Activated naive CD8-positive, alpha-beta T cell treated with anti-CD3 and anti-CD28 coated beads, Interleukin-2, amount 50 U/mL, for 24 hours (primary cell): ENCODE data around the gene CCDC51.
A peak's percentile ranks its signal among the peaks of the same experiment; 100 is the strongest.

Experiments used
- ATAC-seq: fragments of 150-1000 bp; cut with Tn5 transposase; one replicate; pipeline ENCODE4 v1.10.0; 2021
- DNase-seq: peaks from one replicate; pipeline ENCODE4 v3.0.0; 2021
- H3K27ac Mint-ChIP-seq: one replicate; pipeline ENCODE4 v1.8.0; 2021; ENCODE audit warnings: mild to moderate bottlenecking, mixed read lengths
- H3K27me3 Mint-ChIP-seq: one replicate; pipeline ENCODE4 v1.8.0; 2021; ENCODE audit warnings: mixed read lengths
- H3K36me3 Mint-ChIP-seq: one replicate; pipeline ENCODE4 v1.8.0; 2021; ENCODE audit warnings: low read depth, mixed read lengths
- H3K4me1 Mint-ChIP-seq: one replicate; pipeline ENCODE4 v1.8.0; 2021; ENCODE audit warnings: mixed read lengths
- H3K4me3 Mint-ChIP-seq: one replicate; pipeline ENCODE4 v1.8.0; 2021; ENCODE audit warnings: mild to moderate bottlenecking, moderate library complexity, mixed read lengths
- H3K9me3 Mint-ChIP-seq: one replicate; pipeline ENCODE4 v1.8.0; 2021; ENCODE audit warnings: mixed read lengths

CCDC51 gene

GRCh38 chr3:48423241-48423882 is 16.6 kb downstream of the CCDC51 start:
- no peaks in the 10 kb centered on the region for H3K9me3 Mint-ChIP-seq
- H3K27me3 Mint-ChIP-seq: no peaks in the 10 kb centered on the region
- ATAC-seq (no peak), DNase-seq (no peak)
- H3K4me1 Mint-ChIP-seq: no peaks in the 10 kb centered on the region
- no peaks in the 10 kb centered on the region for H3K36me3 Mint-ChIP-seq
- no peak overlapping the region for H3K4me3 Mint-ChIP-seq
- H3K27ac Mint-ChIP-seq: peak overlapping the region; percentile 36

DNA sequence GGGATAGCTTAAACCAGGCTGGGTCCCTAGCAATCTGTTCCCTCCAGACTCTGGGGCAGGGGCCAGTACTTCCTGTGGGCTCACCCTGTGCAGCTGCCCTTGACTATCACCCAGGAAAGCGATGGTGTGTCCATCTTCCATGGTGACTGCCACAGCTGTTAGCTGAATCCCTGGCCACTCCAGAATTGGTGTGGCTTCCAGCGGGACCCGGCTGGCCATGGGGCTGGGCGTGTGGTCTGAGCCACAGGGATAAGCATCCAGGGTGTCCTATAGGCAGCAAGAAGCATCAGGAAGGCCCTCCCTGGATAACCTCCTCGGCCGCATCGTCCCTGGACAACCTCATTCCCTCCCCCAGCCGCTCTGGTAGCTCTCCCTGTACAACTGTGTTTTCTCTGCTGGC is 17.2 kb downstream of the CCDC51 start:
- Mint-ChIP-seq H3K27me3 (no peaks in the 10 kb centered on the region), H3K9me3 (no peaks in the 10 kb centered on the region), H3K36me3 (no peaks in the 10 kb centered on the region), H3K27ac (peak overlapping the region; percentile 36), H3K4me3 (no peak overlapping the region), H3K4me1 (no peaks in the 10 kb centered on the region)
- DNase-seq: no peak
- no peak for ATAC-seq

GRCh38 chr3:48422272-48422671 is 17.6 kb downstream of the CCDC51 start:
- Mint-ChIP-seq H3K27ac (no peak overlapping the region), H3K4me1 (no peaks in the 10 kb centered on the region), H3K36me3 (no peaks in the 10 kb centered on the region), H3K4me3 (no peak overlapping the region), H3K9me3 (no peaks in the 10 kb centered on the region), H3K27me3 (no peaks in the 10 kb centered on the region)
- ATAC-seq (no peak), DNase-seq (no peak)

GRCh38 chr3:48420561-48420960 is 19.4 kb downstream of the CCDC51 start:
- Mint-ChIP-seq H3K4me1 (no peaks in the 10 kb centered on the region), H3K36me3 (no peaks in the 10 kb centered on the region), H3K9me3 (no peaks in the 10 kb centered on the region), H3K27me3 (no peaks in the 10 kb centered on the region), H3K27ac (no peak overlapping the region), H3K4me3 (no peak overlapping the region)
- DNase-seq (no peak), ATAC-seq (no peak)

- Mint-ChIP-seq H3K4me1 (no peaks in the 10 kb centered on the region), H3K36me3 (no peaks in the 10 kb centered on the region), H3K27me3 (no peaks in the 10 kb centered on the region), H3K27ac (no peak overlapping the region), H3K4me3 (no peak overlapping the region), H3K9me3 (no peaks in the 10 kb centered on the region)
- ATAC-seq (no peak), DNase-seq (no peak)
These were observed 20.3 kb downstream of the CCDC51 start for GRCh38 chr3:48419597-48419996.

- H3K27ac Mint-ChIP-seq: no peak overlapping the region
- no peaks in the 10 kb centered on the region for H3K4me1 Mint-ChIP-seq
- no peaks in the 10 kb centered on the region for H3K36me3 Mint-ChIP-seq
- no peak overlapping the region for H3K4me3 Mint-ChIP-seq
- H3K27me3 Mint-ChIP-seq: no peaks in the 10 kb centered on the region
- no peaks in the 10 kb centered on the region for H3K9me3 Mint-ChIP-seq
- DNase-seq: no peak
- ATAC-seq: no peak
These were observed 20.8 kb downstream of the CCDC51 start for GRCh38 chr3:48419149-48419548.

GRCh38 chr3:48418651-48419050 is 21.3 kb downstream of the CCDC51 start:
- ATAC-seq: no peak
- no peak overlapping the region for H3K4me3 Mint-ChIP-seq
- no peak for DNase-seq
- H3K4me1 Mint-ChIP-seq: no peaks in the 10 kb centered on the region
- no peaks in the 10 kb centered on the region for H3K27me3 Mint-ChIP-seq
- H3K9me3 Mint-ChIP-seq: no peaks in the 10 kb centered on the region
- no peak overlapping the region for H3K27ac Mint-ChIP-seq
- no peaks in the 10 kb centered on the region for H3K36me3 Mint-ChIP-seq

DNA sequence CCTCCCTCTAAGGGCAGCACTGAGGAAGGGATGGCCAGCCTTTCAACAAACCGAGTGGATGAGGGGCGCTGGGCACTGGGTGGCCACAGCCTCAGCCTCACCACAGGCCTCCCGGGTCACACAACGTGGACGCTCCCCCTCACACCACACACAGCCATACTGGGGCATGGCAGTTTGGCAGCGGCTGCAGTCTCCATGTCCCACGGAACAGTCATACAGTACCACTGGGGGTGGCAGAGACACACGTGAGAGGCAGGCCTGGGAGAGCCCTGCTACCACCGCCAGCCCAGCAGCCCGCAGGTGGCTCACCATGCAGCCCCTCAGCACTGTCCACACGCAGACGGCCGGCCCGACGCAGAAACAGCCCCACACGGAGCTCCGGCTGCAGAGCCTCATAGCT is 21.8 kb downstream of the CCDC51 start:
- no peak for DNase-seq
- ATAC-seq: no peak
- no peak overlapping the region for H3K4me3 Mint-ChIP-seq
- H3K36me3 Mint-ChIP-seq: no peaks in the 10 kb centered on the region
- H3K27ac Mint-ChIP-seq: no peak overlapping the region
- H3K27me3 Mint-ChIP-seq: no peaks in the 10 kb centered on the region
- H3K9me3 Mint-ChIP-seq: no peaks in the 10 kb centered on the region
- no peaks in the 10 kb centered on the region for H3K4me1 Mint-ChIP-seq

DNA sequence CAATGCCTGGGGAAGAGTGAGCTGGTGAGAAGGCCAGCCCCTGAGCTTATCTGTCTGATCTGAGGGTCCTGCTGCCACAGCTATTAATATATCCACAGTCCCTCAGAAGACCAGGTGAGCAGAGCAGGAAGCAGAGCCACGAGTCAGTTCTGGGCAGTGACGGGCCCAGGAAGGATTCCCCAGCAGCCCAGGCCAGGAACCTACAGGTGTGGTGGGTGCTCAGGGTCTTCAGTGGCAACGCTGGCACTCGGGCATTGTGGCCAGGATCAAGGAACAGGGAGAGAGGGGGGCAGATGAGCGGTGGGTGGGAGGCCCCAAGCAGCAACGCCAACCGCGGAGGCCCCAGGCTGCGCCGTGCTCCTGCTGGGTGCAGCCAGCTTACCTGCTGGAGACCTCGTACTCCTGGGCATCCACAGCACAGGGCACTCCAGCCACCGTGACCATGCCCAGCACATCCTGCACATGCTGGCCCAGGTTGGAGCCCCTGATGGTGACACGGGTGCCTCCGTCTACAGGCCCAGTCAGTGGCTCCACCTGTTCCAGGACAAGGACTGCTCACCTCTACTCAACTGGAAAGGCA is 22.3 kb downstream of the CCDC51 start:
- no peak for DNase-seq
- H3K27me3 Mint-ChIP-seq: no peaks in the 10 kb centered on the region
- H3K4me1 Mint-ChIP-seq: no peaks in the 10 kb centered on the region
- ATAC-seq: no peak
- H3K36me3 Mint-ChIP-seq: no peaks in the 10 kb centered on the region
- no peak overlapping the region for H3K4me3 Mint-ChIP-seq
- no peaks in the 10 kb centered on the region for H3K9me3 Mint-ChIP-seq
- H3K27ac Mint-ChIP-seq: no peak overlapping the region

- H3K4me3 Mint-ChIP-seq: no peak overlapping the region
- ATAC-seq (no peak), DNase-seq (no peak)
- H3K4me1 Mint-ChIP-seq: no peaks in the 10 kb centered on the region
- no peaks in the 10 kb centered on the region for H3K27me3 Mint-ChIP-seq
- no peak overlapping the region for H3K27ac Mint-ChIP-seq
- H3K36me3 Mint-ChIP-seq: no peaks in the 10 kb centered on the region
- H3K9me3 Mint-ChIP-seq: no peaks in the 10 kb centered on the region
These were observed 23.4 kb downstream of the CCDC51 start for GRCh38 chr3:48416546-48416945.

- DNase-seq (no peak), ATAC-seq (no peak)
- H3K9me3 Mint-ChIP-seq: no peaks in the 10 kb centered on the region
- H3K36me3 Mint-ChIP-seq: no peaks in the 10 kb centered on the region
- H3K27me3 Mint-ChIP-seq: no peaks in the 10 kb centered on the region
- H3K4me3 Mint-ChIP-seq: no peak overlapping the region
- H3K4me1 Mint-ChIP-seq: no peaks in the 10 kb centered on the region
- H3K27ac Mint-ChIP-seq: no peak overlapping the region
These were observed 23.8 kb downstream of the CCDC51 start for GRCh38 chr3:48416091-48416505.

DNA sequence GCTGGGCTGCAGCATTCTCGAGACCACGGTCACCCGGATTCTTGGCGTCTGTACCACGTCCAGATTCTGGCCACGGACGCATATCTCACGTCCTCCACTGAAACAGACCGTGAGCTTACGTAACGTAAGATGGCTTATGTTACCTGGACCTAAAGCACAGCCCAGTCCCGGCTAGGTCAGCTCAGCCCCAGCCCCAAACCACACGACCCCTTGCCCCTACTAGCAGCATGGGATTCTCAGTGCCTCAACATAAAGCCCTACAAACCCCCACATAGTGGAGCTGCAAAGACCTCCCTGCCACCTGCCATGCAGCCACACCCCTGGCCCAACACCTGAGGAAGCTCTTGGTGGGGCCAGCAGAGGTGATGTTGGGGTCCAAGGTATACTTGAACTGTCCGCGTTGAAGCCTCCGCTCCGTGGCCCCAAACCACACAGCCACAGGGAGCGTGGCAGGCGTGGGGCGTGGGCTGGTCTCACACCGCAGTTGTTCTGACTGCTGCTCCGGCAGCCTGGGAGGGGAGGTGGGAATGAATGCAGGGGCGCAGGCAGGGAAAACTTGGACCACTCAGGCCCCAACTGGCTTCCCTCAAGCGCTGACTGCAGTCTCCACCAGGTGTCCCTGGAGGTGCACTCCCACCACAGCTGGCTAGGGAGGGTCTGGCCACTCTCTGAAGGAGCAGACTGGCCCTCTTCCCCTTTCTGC is 24.5 kb downstream of the CCDC51 start:
- no peaks in the 10 kb centered on the region for H3K36me3 Mint-ChIP-seq
- H3K4me3 Mint-ChIP-seq: no peak overlapping the region
- H3K27me3 Mint-ChIP-seq: no peaks in the 10 kb centered on the region
- DNase-seq (no peak), ATAC-seq (no peak)
- H3K4me1 Mint-ChIP-seq: no peaks in the 10 kb centered on the region
- no peaks in the 10 kb centered on the region for H3K9me3 Mint-ChIP-seq
- H3K27ac Mint-ChIP-seq: no peak overlapping the region

GRCh38 chr3:48414376-48415250 is 25.3 kb downstream of the CCDC51 start:
- Mint-ChIP-seq H3K27ac (no peak overlapping the region), H3K36me3 (no peaks in the 10 kb centered on the region), H3K9me3 (no peaks in the 10 kb centered on the region), H3K27me3 (no peaks in the 10 kb centered on the region), H3K4me1 (no peaks in the 10 kb centered on the region), H3K4me3 (no peak overlapping the region)
- no peak for ATAC-seq
- no peak for DNase-seq

GRCh38 chr3:48413611-48414010 is 26.3 kb downstream of the CCDC51 start:
- no peak for DNase-seq
- no peaks in the 10 kb centered on the region for H3K36me3 Mint-ChIP-seq
- H3K27me3 Mint-ChIP-seq: no peaks in the 10 kb centered on the region
- H3K9me3 Mint-ChIP-seq: no peaks in the 10 kb centered on the region
- H3K4me1 Mint-ChIP-seq: no peaks in the 10 kb centered on the region
- no peak overlapping the region for H3K27ac Mint-ChIP-seq
- no peak overlapping the region for H3K4me3 Mint-ChIP-seq
- no peak for ATAC-seq

GRCh38 chr3:48413086-48413485 is 26.8 kb downstream of the CCDC51 start:
- H3K27ac Mint-ChIP-seq: no peak overlapping the region
- no peak for DNase-seq
- H3K36me3 Mint-ChIP-seq: no peaks in the 10 kb centered on the region
- no peaks in the 10 kb centered on the region for H3K4me1 Mint-ChIP-seq
- H3K4me3 Mint-ChIP-seq: no peak overlapping the region
- no peak for ATAC-seq
- no peaks in the 10 kb centered on the region for H3K27me3 Mint-ChIP-seq
- H3K9me3 Mint-ChIP-seq: no peaks in the 10 kb centered on the region
